BJ (cell line): ENCODE results near the gene HGD. TPM values are rescaled to one million over a fixed set of nuclear protein-coding genes. Genes with fewer than 3 reads are reported as not detected.

ENCODE experiments used
- CTCF ChIA-PET: fragments of 350-600 bp; formaldehyde crosslinking; extraction: SDS; loops from one replicate; lab custom pipeline; 2021; ENCODE audit warnings: antibody characterized with exemption, inconsistent platforms; lab: Yijun Ruan, JAX
- POLR2A ChIA-PET: fragments of 300-600 bp; sonication (Branson Sonifier 250); formaldehyde crosslinking; extraction: SDS; loops from one replicate; lab custom pipeline; 2021; ENCODE audit warnings: antibody characterized with exemption; lab: Charles Lee
- DNase-seq: peaks from one replicate; pipeline ENCODE4 v3.0.0-alpha.2; 2011; ENCODE audit warnings: low read depth
- H3K27me3 ChIP-seq: 2 replicates; pipeline ENCODE4 v1.6.0; 2011; ENCODE audit warnings: low read length; ENCODE audit not compliant: control insufficient read depth, insufficient read depth
- H3K36me3 ChIP-seq: 2 replicates; pipeline ENCODE4 v1.5.1; 2011; ENCODE audit warnings: low read length; ENCODE audit not compliant: control insufficient read depth, insufficient read depth
- H3K4me3 ChIP-seq: 2 replicates; pipeline ENCODE4 v1.5.1; 2011; ENCODE audit warnings: low read depth, mild to moderate bottlenecking, control low read depth, low read length
- polyA plus RNA-seq: library from polyadenylated mRNA; depleted of rRNA; stranded (reverse); fragments of >200 nt; gene quantifications from 2 replicates; pipeline ENCODE4 v1.2.3, GENCODE V29; 2011; rRNA removed
- small RNA-seq: library from RNA; depleted of rRNA; stranded (forward); fragments of <200 nt; gene quantifications from one replicate; pipeline ENCODE3, GENCODE V24; 2012; ENCODE audit warnings: low replicate concordance, low read depth; ENCODE audit not compliant: insufficient read length
- TF ChIP-seq, protein P1 (sequence below): IDR thresholded peaks from 2 replicates; pipeline ENCODE4 v1.5.1; 2011; ENCODE audit warnings: low read depth, mild to moderate bottlenecking, control low read depth, inconsistent platforms, low read length, moderate library complexity; ENCODE audit not compliant: insufficient read depth

HGD gene
- polyA plus RNA-seq, 1 experiment = 0.11 TPM

DNA sequence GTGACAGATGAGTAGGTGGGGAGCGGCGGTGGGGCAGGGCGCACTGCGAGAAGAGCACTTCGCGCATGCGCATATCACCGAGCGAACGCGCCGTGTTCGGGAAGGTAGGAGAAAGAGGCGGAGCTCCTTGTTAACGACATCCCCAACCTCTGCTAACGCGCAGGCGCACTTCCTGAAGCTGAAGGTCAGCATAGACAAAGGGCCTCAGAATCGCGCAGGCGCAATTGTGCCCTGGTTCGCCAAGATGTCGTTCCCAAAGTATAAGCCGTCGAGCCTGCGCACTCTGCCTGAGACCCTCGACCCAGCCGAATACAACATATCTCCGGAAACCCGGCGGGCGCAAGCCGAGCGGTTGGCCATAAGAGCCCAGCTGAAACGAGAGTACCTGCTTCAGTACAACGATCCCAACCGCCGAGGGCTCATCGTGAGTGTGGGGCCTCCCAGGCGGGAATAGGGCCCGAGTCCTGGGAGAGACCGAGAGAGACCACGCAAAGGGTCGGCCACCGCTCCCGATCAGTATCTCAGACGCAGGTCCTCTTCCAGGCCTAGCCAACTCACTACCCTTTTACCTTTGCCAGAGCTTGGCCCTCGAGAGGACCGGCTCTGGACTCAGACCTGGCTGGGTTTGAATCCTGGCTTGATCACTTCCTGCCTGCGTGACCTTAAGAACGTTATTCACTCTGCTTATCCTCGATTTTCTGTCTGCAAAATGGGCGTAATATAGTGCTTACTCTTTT is 85.8 kb downstream of the HGD start, which contains the start of gene NDUFB4:
Gene NDUFB4 (plus strand): TSS at position 221 of the 737 bp plus-strand sequence. CDS start 24 bp downstream, at position 245.
- Histone ChIP-seq H3K27me3 (no peaks in the 10 kb centered on the region), H3K4me3 (peak within 1 kb of the TSS; percentile 95), H3K36me3 (no peaks in the 10 kb centered on the region; the same call in 1 of the 2 replicates)
- ChIA-PET CTCF (interaction anchor here (0.7 to 1.8 kb wide), 6 partner anchors 18 to 343 kb away, joined by 3 to 8 read pairs (median 4); no protein-coding TSS in a partner anchor), POLR2A (interaction anchor here (0.6 to 1.8 kb wide), 3 partner anchors 18 to 173 kb away, joined by 3 to 5 read pairs (median 4); partner anchors contain the start of genes GTF2E1 and RABL3)
- TF ChIP-seq, protein P1, sequence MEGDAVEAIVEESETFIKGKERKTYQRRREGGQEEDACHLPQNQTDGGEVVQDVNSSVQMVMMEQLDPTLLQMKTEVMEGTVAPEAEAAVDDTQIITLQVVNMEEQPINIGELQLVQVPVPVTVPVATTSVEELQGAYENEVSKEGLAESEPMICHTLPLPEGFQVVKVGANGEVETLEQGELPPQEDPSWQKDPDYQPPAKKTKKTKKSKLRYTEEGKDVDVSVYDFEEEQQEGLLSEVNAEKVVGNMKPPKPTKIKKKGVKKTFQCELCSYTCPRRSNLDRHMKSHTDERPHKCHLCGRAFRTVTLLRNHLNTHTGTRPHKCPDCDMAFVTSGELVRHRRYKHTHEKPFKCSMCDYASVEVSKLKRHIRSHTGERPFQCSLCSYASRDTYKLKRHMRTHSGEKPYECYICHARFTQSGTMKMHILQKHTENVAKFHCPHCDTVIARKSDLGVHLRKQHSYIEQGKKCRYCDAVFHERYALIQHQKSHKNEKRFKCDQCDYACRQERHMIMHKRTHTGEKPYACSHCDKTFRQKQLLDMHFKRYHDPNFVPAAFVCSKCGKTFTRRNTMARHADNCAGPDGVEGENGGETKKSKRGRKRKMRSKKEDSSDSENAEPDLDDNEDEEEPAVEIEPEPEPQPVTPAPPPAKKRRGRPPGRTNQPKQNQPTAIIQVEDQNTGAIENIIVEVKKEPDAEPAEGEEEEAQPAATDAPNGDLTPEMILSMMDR = no peak
- peak; percentile 92 for DNase-seq

DNA sequence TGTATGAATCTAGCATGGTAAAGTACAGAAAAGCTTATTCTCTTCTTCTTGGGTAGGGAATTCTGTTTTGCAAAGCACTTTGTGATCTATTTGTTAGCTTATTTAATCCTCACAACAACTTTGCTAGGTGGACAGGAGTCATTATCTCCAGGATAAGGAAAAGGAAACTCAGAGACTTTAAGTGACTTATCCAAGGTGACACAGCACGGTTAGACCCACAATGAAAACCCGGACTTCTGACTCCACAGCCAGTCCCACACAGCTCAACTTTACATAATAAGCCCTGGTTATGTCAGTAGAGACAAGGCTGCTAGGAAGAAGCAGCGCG is 86.3 kb downstream of the HGD start:
- Histone ChIP-seq H3K36me3 (no peaks in the 10 kb centered on the region; the same call in 1 of the 2 replicates), H3K27me3 (no peaks in the 10 kb centered on the region), H3K4me3 (peak overlapping the region; percentile 95)
- DNase-seq = no peak
- ChIA-PET CTCF (interaction anchor here (0.7 to 1.8 kb wide), 5 partner anchors 18 to 342 kb away, joined by 3 to 8 read pairs (median 4); no protein-coding TSS in a partner anchor), POLR2A (interaction anchor here (0.6 to 1.8 kb wide), 3 partner anchors 18 to 173 kb away, joined by 3 to 5 read pairs (median 4); partner anchors contain the start of genes GTF2E1 and RABL3)
- TF ChIP-seq, protein P1 = no peak

DNA sequence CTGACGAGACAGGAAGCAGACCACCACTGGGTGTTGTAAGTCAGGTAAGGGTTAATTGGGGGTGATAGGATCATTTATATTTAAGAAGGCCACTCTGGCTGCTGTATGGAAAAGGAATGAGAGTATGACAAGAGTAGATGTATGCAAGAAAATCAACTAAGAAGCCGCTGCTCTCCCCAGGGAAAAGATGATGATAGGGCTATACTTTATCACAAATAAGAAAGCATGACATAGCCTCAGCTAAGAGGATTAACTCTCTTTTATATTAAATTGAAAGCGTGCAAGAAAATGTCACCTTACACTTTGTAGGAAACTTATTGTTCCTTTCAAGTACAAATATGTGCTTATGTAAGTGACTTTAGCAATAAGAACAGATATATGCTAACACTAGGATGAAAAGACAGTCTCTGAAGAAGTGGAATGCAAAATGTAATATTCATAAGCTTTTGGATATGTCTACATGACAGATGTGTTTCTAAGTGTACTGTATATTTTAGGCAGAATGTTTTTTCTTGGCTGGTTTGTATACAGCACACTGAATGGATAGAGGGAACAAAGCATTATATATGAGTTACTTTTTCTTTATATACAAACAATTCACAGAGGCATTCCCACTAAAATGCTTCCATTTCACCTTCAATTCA is 94.6 kb downstream of the HGD start:
- ChIA-PET POLR2A (no interaction called here), CTCF (interaction anchor here (0.9 kb wide), 1 partner anchor 20 kb away, joined by 3 read pairs; no protein-coding TSS in a partner anchor)
- H3K27me3 ChIP-seq = no peaks in the 10 kb centered on the region

More for the DNA sequence above, 94.6 kb downstream of the HGD start:
- TF ChIP-seq, protein P1 = no peak
- DNase-seq = no peak
- Histone ChIP-seq H3K4me3 (no peak overlapping the region), H3K36me3 (no peaks in the 10 kb centered on the region)

Small RNA genes within 50 kb of the gene (small RNA-seq; reads per million reads assigned to genes)
- gene MTCO1P29 = not detected
- not detected for gene MTCO2P29

Other genes starting within 250 kb of the HGD start
- gene FSTL1, start 231.2 kb downstream of the HGD start, polyA plus RNA-seq = 3,514 and 4,020 TPM in 2 replicates
- gene NDUFB4, start 85.9 kb downstream of the HGD start, polyA plus RNA-seq = 94.3 and 137 TPM in 2 replicates
- gene RABL3, start 60.3 kb upstream of the HGD start, polyA plus RNA-seq = 2.6 and 5.8 TPM in 2 replicates
- 8.1 and 11.0 TPM in 2 replicates for gene GTF2E1, start 60.5 kb upstream of the HGD start, polyA plus RNA-seq
- gene STXBP5L, start 226.0 kb upstream of the HGD start, polyA plus RNA-seq = not detected in 2 replicates